ENCODE measurements around the gene TBC1D13. TPM values are rescaled to one million over a fixed set of nuclear protein-coding genes. Genes with fewer than 3 reads are reported as not detected.

The TBC1D13 gene
- polyA plus RNA-seq, 10 donors, result 32.7 to 49.4 (median 38.8) TPM

- DNase-seq, result peak in 1 of 3 donors; percentile 35
Observed at GRCh38 chr9:128819716-128820664, 32.9 kb downstream of the TBC1D13 start.

- no peak for DNase-seq
Observed at GRCh38 chr9:128820665-128821583, 33.9 kb downstream of the TBC1D13 start.

GRCh38 chr9:128821584-128822406 is 34.7 kb downstream of the TBC1D13 start:
- DNase-seq, result no peak

GRCh38 chr9:128822407-128823042 is 35.5 kb downstream of the TBC1D13 start:
- no peak for DNase-seq

- no peak for DNase-seq
Observed at GRCh38 chr9:128823362-128823902, 36.4 kb downstream of the TBC1D13 start.

GRCh38 chr9:128823903-128824406 is 36.9 kb downstream of the TBC1D13 start:
- no peak for DNase-seq

- no peak for DNase-seq
Observed at GRCh38 chr9:128824911-128825310, 37.9 kb downstream of the TBC1D13 start.

GRCh38 chr9:128825923-128826700 is 39.1 kb downstream of the TBC1D13 start:
- DNase-seq, result no peak

- DNase-seq, result no peak
Observed at GRCh38 chr9:128828267-128828666, 41.2 kb downstream of the TBC1D13 start.

GRCh38 chr9:128828719-128829452 is 41.8 kb downstream of the TBC1D13 start:
- no peak for DNase-seq

GRCh38 chr9:128829477-128830251 is 42.6 kb downstream of the TBC1D13 start, which contains the start of gene SPOUT1:
TSS of gene SPOUT1 (minus strand) at chr9:128829794. CDS start at chr9:128829780, 14 bp downstream.
- DNase-seq, result peak; percentile 92 to 98 (median 94)

GRCh38 chr9:128833696-128834095 is 46.6 kb downstream of the TBC1D13 start:
- no peak for DNase-seq

GRCh38 chr9:128835246-128836210 is 48.5 kb downstream of the TBC1D13 start:
- no peak for DNase-seq

- DNase-seq, result no peak
Observed at GRCh38 chr9:128836509-128837145, 49.6 kb downstream of the TBC1D13 start.

- DNase-seq, result no peak
Observed at GRCh38 chr9:128838338-128838737, 51.3 kb downstream of the TBC1D13 start.

- no peak for DNase-seq
Observed at GRCh38 chr9:128840524-128840923, 53.5 kb downstream of the TBC1D13 start.
